Kidney epithelial cell (primary cell): ENCODE results near the gene ERC1. TPM values are rescaled to one million over a fixed set of nuclear protein-coding genes. Genes with fewer than 3 reads are reported as not detected.

Experiments used
- DNase-seq: peaks from one replicate; pipeline ENCODE4 v3.0.0-alpha.2; 2010; ENCODE audit warnings: low read depth
- H3K27me3 ChIP-seq: 2 replicates; pipeline ENCODE4 v1.6.0; 2011; ENCODE audit warnings: low read length; ENCODE audit not compliant: control insufficient read depth, insufficient read depth
- H3K36me3 ChIP-seq: 2 replicates; pipeline ENCODE4 v1.5.1; 2011; ENCODE audit warnings: low read length; ENCODE audit not compliant: control insufficient read depth, insufficient read depth
- H3K4me3 ChIP-seq: 2 replicates; pipeline ENCODE4 v1.5.1; 2011; ENCODE audit warnings: low read depth, mild to moderate bottlenecking, control low read depth, low read length
- CTCF ChIP-seq: IDR thresholded peaks from 2 replicates; pipeline ENCODE4 v1.5.1; 2011; ENCODE audit warnings: mild to moderate bottlenecking, moderate library complexity, low read length, control low read depth, inconsistent platforms; ENCODE audit not compliant: insufficient read depth, poor library complexity, severe bottlenecking
- total RNA-seq: library from RNA; depleted of rRNA; stranded (reverse); fragments of >200 nt; gene quantifications from 2 replicates; pipeline ENCODE4 v1.2.3, GENCODE V29; 2015

The ERC1 gene
- total RNA-seq, 1 donor from 2014 or later = 16.4 TPM

DNA sequence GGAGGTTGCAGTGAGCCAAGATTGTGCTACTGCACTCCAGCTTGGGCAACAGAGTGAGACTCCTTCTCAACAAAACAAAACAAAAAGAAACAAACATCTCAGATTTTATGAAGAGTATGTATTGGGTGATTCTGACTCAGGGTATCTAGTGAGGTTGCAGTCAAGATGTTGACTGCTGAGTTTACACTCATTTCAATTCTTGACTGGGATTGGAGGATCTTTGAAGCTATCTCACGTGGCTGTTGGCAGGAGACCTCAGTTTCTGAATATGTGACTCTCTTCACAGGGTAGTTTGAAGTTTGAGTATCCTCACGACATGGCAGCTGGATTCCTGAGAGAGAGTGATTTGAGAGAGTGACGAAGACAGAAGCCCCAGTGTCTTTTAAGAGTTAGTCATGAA lies 29.4 kb downstream of the ERC1 start:
- Histone ChIP-seq H3K27me3 (no peaks in the 10 kb centered on the region), H3K4me3 (no peak overlapping the region), H3K36me3 (no peaks in the 10 kb centered on the region)
- DNase-seq = no peak
- no peak for TF ChIP-seq CTCF

DNA sequence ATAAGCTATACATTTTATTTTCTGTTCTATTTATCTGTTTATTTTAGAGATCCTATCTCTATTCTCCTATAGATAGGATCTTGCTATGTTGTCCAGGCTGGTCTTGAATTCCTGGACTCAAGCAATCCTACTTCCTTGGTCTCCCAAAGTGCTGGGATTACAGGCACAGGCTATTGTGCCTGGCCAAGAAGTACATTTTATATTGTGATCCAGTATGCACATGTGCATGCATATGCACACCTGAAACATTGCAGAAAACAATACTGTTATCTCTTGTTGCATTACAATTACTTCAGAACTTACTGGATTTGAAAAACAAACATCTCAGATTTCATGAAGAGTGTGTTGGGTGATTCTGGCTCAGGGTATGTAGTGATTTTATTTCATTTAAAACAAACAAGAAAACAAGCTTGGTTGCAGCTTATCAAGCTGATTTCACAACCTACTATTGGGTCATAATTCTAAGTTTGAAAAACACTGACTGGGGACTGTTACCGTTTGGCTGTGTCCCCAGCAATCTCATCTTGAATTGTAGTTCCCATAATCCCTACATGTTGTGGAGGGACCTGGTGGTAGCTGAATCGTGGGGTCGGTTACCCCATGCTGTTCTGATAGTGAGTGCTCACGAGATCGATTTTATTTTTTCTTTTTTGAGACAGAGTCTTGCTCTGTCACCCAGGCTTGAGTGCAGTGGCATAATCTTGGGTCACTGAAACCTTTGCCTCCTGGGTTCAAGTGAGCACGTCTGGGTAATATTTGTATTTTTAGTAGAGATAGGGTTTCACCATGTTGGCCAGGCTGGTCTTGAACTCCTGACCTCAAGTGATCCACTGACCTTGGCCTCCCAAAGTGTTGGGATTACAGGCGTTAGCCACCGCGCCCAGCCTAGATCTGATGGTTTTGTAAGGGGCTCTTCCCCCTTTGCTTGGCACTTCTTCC lies 31.3 kb downstream of the ERC1 start:
- no peak for DNase-seq
- TF ChIP-seq CTCF = no peak
- Histone ChIP-seq H3K36me3 (no peaks in the 10 kb centered on the region), H3K27me3 (no peaks in the 10 kb centered on the region), H3K4me3 (no peak overlapping the region)

DNA sequence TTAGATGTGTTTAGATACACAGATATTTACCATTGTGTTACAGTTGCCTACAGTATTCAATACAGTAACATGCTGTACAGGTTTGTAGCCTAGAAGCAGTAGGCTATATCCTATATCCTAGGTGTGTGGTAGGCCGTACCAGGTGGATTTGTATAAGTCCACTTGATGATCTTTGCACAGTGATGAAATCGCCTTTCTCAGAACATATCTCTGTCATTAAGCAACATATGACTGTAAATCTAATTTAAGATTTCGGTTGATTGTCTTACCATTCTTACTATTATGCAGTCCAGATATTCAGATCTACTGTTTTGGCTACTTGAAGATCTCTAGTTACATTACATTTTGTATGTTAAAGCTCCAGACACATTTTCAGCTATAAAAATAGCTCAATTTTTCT lies 39.8 kb downstream of the ERC1 start:
- no peak for DNase-seq
- H3K27me3 ChIP-seq = no peaks in the 10 kb centered on the region
- H3K36me3 ChIP-seq = no peaks in the 10 kb centered on the region
- no peak for TF ChIP-seq CTCF
- H3K4me3 ChIP-seq = no peak overlapping the region

DNA sequence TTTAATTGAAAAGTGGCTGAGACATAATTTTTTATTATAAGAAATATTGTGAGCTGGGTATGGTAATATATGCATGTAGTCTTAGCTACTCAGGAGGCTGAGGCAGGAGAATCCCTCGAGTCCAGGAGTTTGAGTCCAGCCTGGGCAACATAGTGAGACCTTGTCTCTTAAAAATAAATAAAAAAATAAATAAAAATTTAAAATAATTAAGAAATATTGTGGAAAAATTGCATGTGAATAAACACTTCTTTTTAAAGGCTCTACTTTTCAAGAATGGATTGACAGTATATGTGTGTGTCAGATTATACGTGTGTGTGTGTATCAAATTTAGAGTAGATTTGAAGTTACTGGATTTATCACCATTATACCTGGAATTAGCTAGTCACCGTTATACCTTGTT lies 43.2 kb downstream of the ERC1 start:
- H3K36me3 ChIP-seq = no peaks in the 10 kb centered on the region
- no peak for TF ChIP-seq CTCF
- no peak for DNase-seq
- H3K27me3 ChIP-seq = no peaks in the 10 kb centered on the region
- H3K4me3 ChIP-seq = no peak overlapping the region

DNA sequence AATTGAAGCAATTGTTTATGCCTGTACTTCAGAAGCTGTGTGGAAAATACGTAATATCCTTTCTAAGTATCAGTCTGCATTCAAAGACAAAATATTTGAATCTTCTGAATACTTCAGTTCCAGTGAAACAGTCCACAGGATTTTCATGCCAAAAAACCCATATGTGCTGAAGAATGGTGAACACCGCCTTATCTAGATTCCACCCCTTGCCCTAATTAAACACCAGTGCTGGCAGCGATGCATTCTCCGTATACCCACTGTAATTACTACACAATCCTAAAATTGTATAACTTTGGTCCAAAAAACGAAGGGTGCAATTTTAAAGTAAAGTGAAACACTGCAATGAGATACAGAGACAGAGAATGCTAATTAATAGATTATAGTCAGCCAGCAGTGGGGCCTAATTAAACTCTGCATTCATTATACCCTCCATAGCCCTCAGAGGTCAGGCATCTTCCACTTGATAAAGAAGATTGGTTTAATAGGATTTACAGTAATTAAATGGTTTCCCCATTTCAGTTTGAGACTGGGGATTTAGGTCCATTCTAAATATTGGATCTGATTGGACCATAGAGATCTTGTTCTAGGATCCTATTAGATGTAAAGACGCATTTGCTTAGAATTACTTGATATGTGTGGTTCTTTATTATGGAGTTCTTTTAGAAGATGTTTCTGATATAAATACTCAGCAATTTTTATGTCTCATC lies 43.9 kb downstream of the ERC1 start:
- no peaks in the 10 kb centered on the region for H3K27me3 ChIP-seq
- H3K4me3 ChIP-seq = no peak overlapping the region
- H3K36me3 ChIP-seq = no peaks in the 10 kb centered on the region
- TF ChIP-seq CTCF = no peak
- no peak for DNase-seq
